Endodermal cell (in vitro differentiated cells): Measurements from ENCODE around the gene NDUFV1. TPM values are rescaled to one million over a fixed set of nuclear protein-coding genes. Genes with fewer than 3 reads are reported as not detected.

ENCODE experiments used
- DNase-seq: peaks from one replicate; pipeline ENCODE4 v3.0.0-alpha.2; 2017
- H3K27ac ChIP-seq: 2 replicates; pipeline ENCODE4 v1.5.1; 2013; ENCODE audit warnings: mild to moderate bottlenecking, low read depth, low read length, moderate library complexity
- H3K27me3 ChIP-seq: 2 replicates; pipeline ENCODE4 v1.6.1; 2013; ENCODE audit warnings: mild to moderate bottlenecking, low read length, moderate library complexity; ENCODE audit not compliant: insufficient read depth, control insufficient read depth, poor library complexity, severe bottlenecking
- H3K36me3 ChIP-seq: 2 replicates; pipeline ENCODE4 v1.7.0; 2013; ENCODE audit warnings: mild to moderate bottlenecking, low read length, moderate library complexity; ENCODE audit not compliant: control insufficient read depth, insufficient read depth
- H3K4me1 ChIP-seq: one replicate; pipeline ENCODE4 v1.7.0; 2013; ENCODE audit warnings: low read length; ENCODE audit not compliant: control insufficient read depth, insufficient read depth
- H3K4me3 ChIP-seq: 2 replicates; pipeline ENCODE4 v1.5.1; 2013; ENCODE audit warnings: mild to moderate bottlenecking, low read length, moderate library complexity
- H3K9ac ChIP-seq: 2 replicates; pipeline ENCODE4 v1.6.1; 2013; ENCODE audit warnings: mild to moderate bottlenecking, low read length, moderate library complexity; ENCODE audit not compliant: poor library complexity, severe bottlenecking; ENCODE audit errors: extremely low read depth
- H3K9me3 ChIP-seq: 2 replicates; pipeline ENCODE4 v1.6.1; 2013; ENCODE audit warnings: mild to moderate bottlenecking, low read length, moderate library complexity; ENCODE audit not compliant: control insufficient read depth
- H3K27ac Mint-ChIP-seq: 2 replicates; pipeline ENCODE4 v1.8.0; 2020; ENCODE audit warnings: mixed read lengths
- H3K27me3 Mint-ChIP-seq: 2 replicates; pipeline ENCODE4 v1.8.0; 2021; ENCODE audit warnings: mild to moderate bottlenecking, mixed read lengths; ENCODE audit not compliant: insufficient read depth
- H3K36me3 Mint-ChIP-seq: 2 replicates; pipeline ENCODE4 v1.8.0; 2020; ENCODE audit warnings: low read depth, mixed read lengths
- H3K4me1 Mint-ChIP-seq: 2 replicates; pipeline ENCODE4 v1.8.0; 2020; ENCODE audit warnings: mixed read lengths
- H3K4me3 Mint-ChIP-seq: 2 replicates; pipeline ENCODE4 v1.8.0; 2020; ENCODE audit warnings: mild to moderate bottlenecking, moderate library complexity, mixed read lengths
- H3K9me3 Mint-ChIP-seq: 2 replicates; pipeline ENCODE4 v1.8.0; 2020; ENCODE audit warnings: mild to moderate bottlenecking, mixed read lengths
- WGBS, 2 experiments: methylation state at CpG; one replicate each; pipeline versions ENCODE4 v1.1.5 to v1.1.7; 2013; ENCODE audit warnings: missing lambda C conversion rate in 2 of 2, mixed read lengths in 1 of 2; ENCODE audit not compliant: insufficient coverage in 1 of 2, insufficient read length in 1 of 2; 5-methylcytosine and 5-hydroxymethylcytosine counted together
- total RNA-seq, 2 donors: library from RNA; stranded (reverse); fragmentation: NEBNext Ultra II Directional in 1 of 2; extraction: Animal tissue kit (Norgen Biotek cat#: 25700) in 1 of 2; gene quantifications; 2 replicates in 1 of 2; 3 replicates in 1 of 2; pipeline ENCODE4 v1.2.1, GENCODE V29; 2021
- TF ChIP-seq, protein P1 (sequence below): fragments of 200-600 bp; sonication (generic); conservative IDR thresholded peaks from 2 replicates; pipeline ENCODE4 v1.5.0; 2021; ENCODE audit warnings: antibody characterized with exemption, mild to moderate bottlenecking

The NDUFV1 gene
- total RNA-seq, 2 donors from 2014 or later: 135 to 160 TPM

DNA sequence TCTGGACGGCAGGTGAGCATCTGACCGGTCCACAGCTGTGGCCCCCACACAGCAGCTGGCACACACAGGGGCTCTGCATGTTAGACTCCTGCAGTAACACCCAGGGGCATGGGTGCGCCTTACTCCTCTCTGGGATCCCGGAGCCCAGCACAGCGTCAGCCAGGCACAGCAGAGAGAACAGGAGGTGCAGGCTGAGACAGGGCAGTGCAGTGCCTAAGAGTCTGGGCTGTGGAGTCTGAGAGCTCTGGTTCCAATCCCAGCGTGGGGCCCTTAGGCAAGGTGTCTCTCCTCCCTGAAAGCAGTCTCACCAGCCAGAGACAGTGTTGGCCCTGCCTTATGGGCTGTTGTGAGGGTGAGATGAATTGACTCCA, 20.7 kb downstream of the NDUFV1 start:
- Mint-ChIP-seq H3K4me1 (peaks cover 14% of the 10 kb centered on the region), H3K27me3 (no peaks in the 10 kb centered on the region), H3K27ac (peak overlapping the region; percentile 79), H3K36me3 (peaks cover 15% of the 10 kb centered on the region), H3K9me3 (no peaks in the 10 kb centered on the region), H3K4me3 (no peak overlapping the region)
- H3K9ac ChIP-seq: peak overlapping the region; percentile 2
- TF ChIP-seq, protein P1, sequence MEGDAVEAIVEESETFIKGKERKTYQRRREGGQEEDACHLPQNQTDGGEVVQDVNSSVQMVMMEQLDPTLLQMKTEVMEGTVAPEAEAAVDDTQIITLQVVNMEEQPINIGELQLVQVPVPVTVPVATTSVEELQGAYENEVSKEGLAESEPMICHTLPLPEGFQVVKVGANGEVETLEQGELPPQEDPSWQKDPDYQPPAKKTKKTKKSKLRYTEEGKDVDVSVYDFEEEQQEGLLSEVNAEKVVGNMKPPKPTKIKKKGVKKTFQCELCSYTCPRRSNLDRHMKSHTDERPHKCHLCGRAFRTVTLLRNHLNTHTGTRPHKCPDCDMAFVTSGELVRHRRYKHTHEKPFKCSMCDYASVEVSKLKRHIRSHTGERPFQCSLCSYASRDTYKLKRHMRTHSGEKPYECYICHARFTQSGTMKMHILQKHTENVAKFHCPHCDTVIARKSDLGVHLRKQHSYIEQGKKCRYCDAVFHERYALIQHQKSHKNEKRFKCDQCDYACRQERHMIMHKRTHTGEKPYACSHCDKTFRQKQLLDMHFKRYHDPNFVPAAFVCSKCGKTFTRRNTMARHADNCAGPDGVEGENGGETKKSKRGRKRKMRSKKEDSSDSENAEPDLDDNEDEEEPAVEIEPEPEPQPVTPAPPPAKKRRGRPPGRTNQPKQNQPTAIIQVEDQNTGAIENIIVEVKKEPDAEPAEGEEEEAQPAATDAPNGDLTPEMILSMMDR: no peak
- H3K4me1 ChIP-seq: peaks cover 8% of the 10 kb centered on the region
- H3K9me3 ChIP-seq: no peaks in the 10 kb centered on the region
- WGBS, 2 experiments: 90 to 91% methylated on average over 2 to 6 of the region's 6 CpGs
- H3K27me3 ChIP-seq: no peaks in the 10 kb centered on the region
- no peak overlapping the region for H3K4me3 ChIP-seq
- no peak for DNase-seq
- peak overlapping the region; percentile 1 for H3K27ac ChIP-seq
- no peaks in the 10 kb centered on the region for H3K36me3 ChIP-seq

DNA sequence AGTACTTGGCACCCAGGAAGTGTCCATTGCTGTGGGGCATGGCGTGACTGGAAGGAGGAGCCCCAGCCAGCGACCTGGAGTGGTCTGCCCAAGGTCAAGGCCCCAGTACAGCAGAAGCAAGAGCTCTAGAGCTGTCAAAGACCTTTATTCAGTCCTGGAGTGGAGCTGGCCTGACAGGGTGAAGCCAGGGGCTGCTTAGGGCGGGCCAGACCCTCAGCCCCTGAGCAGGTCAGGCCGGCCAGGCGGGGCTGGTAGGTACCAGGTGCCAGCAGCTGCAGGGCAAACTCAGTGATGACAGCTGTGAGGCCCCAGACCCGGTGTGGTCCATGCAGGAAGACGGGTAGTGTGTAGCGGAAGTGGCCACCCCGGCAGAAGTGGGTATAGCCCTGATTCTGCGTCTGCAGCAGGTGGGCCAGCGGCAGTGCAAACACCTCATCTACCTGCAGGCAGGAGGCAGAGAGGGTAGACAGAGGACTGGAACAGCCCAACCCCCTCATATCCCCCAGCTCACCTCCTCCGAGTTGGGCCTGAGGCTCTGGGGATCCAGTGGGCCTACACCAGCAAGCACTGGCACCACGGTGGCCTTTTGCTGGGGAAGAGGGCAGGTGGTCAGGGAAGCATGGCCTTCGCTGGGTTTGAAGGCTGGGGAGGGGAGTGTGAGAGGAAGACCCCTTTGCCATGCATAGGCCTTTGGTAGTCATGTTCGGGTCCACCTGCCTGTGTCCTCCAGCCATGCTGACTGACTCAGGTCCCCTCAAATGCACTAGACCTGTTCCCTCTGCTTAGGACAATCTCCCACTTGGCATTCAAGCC, 21.3 kb downstream of the NDUFV1 start:
- TF ChIP-seq, protein P1: no peak
- H3K36me3 ChIP-seq: no peaks in the 10 kb centered on the region
- H3K9ac ChIP-seq: no peak overlapping the region
- 86 to 92% methylated on average over 13 to 15 of the region's 15 CpGs for WGBS, 2 experiments
- no peak overlapping the region for H3K4me3 ChIP-seq
- Mint-ChIP-seq H3K27me3 (no peaks in the 10 kb centered on the region), H3K9me3 (no peaks in the 10 kb centered on the region), H3K4me3 (no peak overlapping the region), H3K27ac (peak overlapping the region; percentile 79), H3K36me3 (peaks cover 15% of the 10 kb centered on the region), H3K4me1 (peaks cover 9% of the 10 kb centered on the region)
- no peaks in the 10 kb centered on the region for H3K9me3 ChIP-seq
- H3K27me3 ChIP-seq: no peaks in the 10 kb centered on the region
- H3K27ac ChIP-seq: no peak overlapping the region
- peak; percentile 86 for DNase-seq
- peaks cover 8% of the 10 kb centered on the region for H3K4me1 ChIP-seq

DNA sequence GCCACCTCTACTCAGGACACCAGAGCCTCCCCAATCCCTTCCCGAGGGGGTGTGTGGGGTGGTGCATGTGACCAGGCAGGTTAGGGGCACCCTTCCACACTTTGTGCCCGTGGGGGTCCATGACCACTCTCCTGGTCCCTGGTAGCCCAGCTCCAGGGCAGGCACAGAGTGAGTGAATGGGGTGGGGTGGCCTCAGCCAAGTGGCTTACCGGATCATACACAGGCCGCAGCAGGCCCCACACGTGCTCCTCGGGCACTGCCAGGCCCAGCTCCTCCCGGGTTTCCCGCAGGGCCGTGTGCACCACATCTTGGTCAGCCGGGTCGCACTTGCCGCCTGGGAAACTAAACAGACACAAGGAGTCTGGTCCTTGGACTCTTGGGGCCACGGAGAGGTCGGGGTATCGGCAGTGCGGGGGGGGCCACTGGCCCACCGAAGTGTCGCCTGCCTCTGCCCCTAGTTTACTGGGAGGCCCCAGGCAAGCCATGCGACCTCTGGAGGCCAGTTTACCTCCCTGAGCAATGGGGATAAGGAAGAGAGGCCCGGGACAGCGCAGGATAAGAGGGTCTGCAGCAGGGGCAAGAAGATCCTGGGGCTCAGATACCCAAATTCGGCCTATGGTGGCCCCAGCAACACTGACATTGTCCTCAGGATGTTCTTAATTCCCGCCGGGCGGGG, 22.1 kb downstream of the NDUFV1 start:
- Histone ChIP-seq H3K9me3 (no peaks in the 10 kb centered on the region), H3K27ac (no peak overlapping the region), H3K4me3 (peak overlapping the region; percentile 71), H3K36me3 (no peaks in the 10 kb centered on the region), H3K4me1 (peaks cover 8% of the 10 kb centered on the region), H3K27me3 (no peaks in the 10 kb centered on the region), H3K9ac (no peak overlapping the region)
- Mint-ChIP-seq H3K36me3 (peaks cover 15% of the 10 kb centered on the region), H3K4me1 (peaks cover 8% of the 10 kb centered on the region), H3K9me3 (no peaks in the 10 kb centered on the region), H3K27ac (no peak overlapping the region), H3K27me3 (no peaks in the 10 kb centered on the region), H3K4me3 (peak overlapping the region; percentile 65)
- DNase-seq: no peak
- 52 to 58% methylated on average over 11 to 25 of the region's 25 CpGs for WGBS, 2 experiments
- TF ChIP-seq, protein P1: no peak
